OCI-LY3 (cell line): ENCODE data around the gene ADD1.

Experiments
- CTCF ChIP-seq: fragments of 200-600, 300-600 bp; sonication (generic); IDR thresholded peaks from 2 replicates; pipeline ENCODE4 v1.5.1; 2014; ENCODE audit warnings: antibody characterized with exemption, low read length, low read depth
- EZH2phosphoT487 ChIP-seq: fragments of 200-600 bp; shearing (Covaris generic); IDR thresholded peaks from 2 replicates; pipeline ENCODE4 v1.6.1; 2018; ENCODE audit warnings: antibody characterized with exemption, mixed run types, low read depth

- TF ChIP-seq EZH2phosphoT487 (no peak), CTCF (no peak)
These were observed 21.0 kb upstream of the ADD1 start for GRCh38 chr4:2822461-2823300.
